GM13977 (cell line): Measurements from ENCODE around the gene ZIC1.

Experiments used
- DNase-seq: peaks from one replicate; pipeline ENCODE4 v3.0.0; 2012; ENCODE audit warnings: low spot score
- in situ Hi-C: fragments of 300-500 bp; cut with MboI; formaldehyde crosslinking; loops from one replicate; pipeline ENCODE4 v1.12.0; 2022; ENCODE audit warnings: low sequenced_read_pairs, low pct_unique_long_range_greater_than_20kb, mixed read lengths, inconsistent platforms; ENCODE audit not compliant: unreplicated experiment
- TF ChIP-seq, protein P1 (sequence below): IDR thresholded peaks from 2 replicates; pipeline ENCODE4 v1.5.1; 2012; ENCODE audit warnings: mild to moderate bottlenecking, control low read depth; ENCODE audit not compliant: insufficient read depth; ENCODE audit errors: extremely low read depth, missing control alignments

The ZIC1 gene

DNA sequence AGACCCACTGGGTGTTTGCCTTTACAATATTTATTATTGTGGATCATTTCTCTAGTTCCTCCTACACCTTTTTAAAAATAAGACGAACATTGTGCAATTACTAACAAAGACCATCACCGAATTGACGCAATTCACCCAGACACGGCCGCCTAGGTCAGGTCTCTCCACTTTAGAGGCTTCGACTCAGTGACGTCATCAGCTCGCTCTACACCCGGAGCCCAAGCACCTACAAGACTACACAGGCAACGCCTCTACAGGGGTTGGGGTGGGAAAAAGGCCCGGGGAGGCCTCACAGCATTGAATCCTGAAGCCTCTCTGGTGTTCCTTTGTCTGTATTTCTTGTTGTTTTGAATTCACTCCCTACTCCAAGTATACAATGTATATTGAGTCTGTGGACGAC lies 19.4 kb upstream of the ZIC1 start:
- TF ChIP-seq, protein P1, sequence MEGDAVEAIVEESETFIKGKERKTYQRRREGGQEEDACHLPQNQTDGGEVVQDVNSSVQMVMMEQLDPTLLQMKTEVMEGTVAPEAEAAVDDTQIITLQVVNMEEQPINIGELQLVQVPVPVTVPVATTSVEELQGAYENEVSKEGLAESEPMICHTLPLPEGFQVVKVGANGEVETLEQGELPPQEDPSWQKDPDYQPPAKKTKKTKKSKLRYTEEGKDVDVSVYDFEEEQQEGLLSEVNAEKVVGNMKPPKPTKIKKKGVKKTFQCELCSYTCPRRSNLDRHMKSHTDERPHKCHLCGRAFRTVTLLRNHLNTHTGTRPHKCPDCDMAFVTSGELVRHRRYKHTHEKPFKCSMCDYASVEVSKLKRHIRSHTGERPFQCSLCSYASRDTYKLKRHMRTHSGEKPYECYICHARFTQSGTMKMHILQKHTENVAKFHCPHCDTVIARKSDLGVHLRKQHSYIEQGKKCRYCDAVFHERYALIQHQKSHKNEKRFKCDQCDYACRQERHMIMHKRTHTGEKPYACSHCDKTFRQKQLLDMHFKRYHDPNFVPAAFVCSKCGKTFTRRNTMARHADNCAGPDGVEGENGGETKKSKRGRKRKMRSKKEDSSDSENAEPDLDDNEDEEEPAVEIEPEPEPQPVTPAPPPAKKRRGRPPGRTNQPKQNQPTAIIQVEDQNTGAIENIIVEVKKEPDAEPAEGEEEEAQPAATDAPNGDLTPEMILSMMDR = no peak
- in situ Hi-C loops = no loop called here
- no peak for DNase-seq

- DNase-seq = no peak
- TF ChIP-seq, protein P1 = no peak
- in situ Hi-C loops = no loop called here
These were observed 18.3 kb upstream of the ZIC1 start for GRCh38 chr3:147390589-147391569.

DNA sequence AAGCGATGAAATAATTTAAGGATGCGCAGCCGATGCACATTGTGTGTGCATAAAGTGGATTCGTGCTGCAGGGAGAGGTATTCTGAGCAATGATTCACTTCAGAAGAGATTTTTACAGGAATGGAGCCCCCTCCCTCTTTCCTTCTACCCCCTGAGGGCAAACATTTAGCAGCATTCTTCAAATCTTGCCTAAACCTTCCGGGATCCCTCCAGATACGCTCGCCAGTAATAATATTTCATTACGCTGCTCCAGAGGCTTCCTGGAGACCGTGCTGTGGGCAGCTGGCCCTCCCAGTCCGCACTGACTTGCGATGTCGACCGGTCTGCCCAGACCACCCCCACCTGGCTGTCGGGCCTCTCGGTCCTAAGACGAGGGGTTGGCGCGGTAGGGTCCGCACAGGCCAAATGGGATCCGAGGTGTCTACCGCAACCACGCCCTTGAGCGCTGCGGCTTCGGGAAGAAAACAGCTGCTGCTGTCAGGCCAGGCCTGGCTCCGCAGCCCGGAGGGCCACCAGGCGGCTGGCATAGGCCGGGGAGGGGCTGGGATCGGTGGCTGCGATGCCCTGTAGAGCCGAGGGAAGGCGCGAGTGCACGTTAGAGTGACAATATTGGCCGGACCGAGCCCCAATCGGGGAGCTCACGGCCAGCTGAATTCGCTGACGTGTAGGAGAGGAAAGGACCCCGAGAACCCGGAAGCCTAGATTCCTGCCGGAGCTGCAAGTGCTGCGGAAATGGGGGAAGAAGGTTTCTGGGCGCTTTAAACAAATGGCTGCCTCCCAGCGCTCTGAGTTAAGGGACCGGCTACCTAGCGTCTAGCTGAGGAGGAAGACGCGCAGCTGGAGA lies 17.2 kb upstream of the ZIC1 start:
- DNase-seq = no peak
- in situ Hi-C loops = no loop called here
- TF ChIP-seq, protein P1 = no peak

- in situ Hi-C loops = no loop called here
- TF ChIP-seq, protein P1 = no peak
- DNase-seq = no peak
These were observed 16.6 kb upstream of the ZIC1 start for GRCh38 chr3:147392625-147392946.

- in situ Hi-C loops = no loop called here
- TF ChIP-seq, protein P1 = no peak
- no peak for DNase-seq
These were observed 15.8 kb upstream of the ZIC1 start for GRCh38 chr3:147393261-147393942.
